ES-I3 (cell line): ENCODE data around the gene ELMOD3.

Experiments
- H3K36me3 ChIP-seq: 2 replicates; pipeline ENCODE4 v1.6.1; 2013; ENCODE audit warnings: mild to moderate bottlenecking, low read length, control low read depth, moderate library complexity; ENCODE audit not compliant: insufficient read depth
- H3K4me1 ChIP-seq: 2 replicates; pipeline ENCODE4 v1.6.1; 2013; ENCODE audit warnings: mild to moderate bottlenecking, control low read depth, low read length; ENCODE audit not compliant: insufficient read depth
- H3K9ac ChIP-seq: 2 replicates; pipeline ENCODE4 v1.6.1; 2013; ENCODE audit warnings: low read depth, mild to moderate bottlenecking, low read length, moderate library complexity
- H3K9me3 ChIP-seq: 2 replicates; pipeline ENCODE4 v1.6.1; 2013; ENCODE audit warnings: mild to moderate bottlenecking, low read length, moderate library complexity; ENCODE audit not compliant: control insufficient read depth, insufficient read depth

ELMOD3 gene

GRCh38 chr2:85425588-85425987 lies 71.0 kb downstream of the ELMOD3 start:
- no peak overlapping the region for H3K9ac ChIP-seq
- H3K9me3 ChIP-seq = no peaks in the 10 kb centered on the region
- H3K36me3 ChIP-seq = no peaks in the 10 kb centered on the region
- peaks cover 32% of the 10 kb centered on the region for H3K4me1 ChIP-seq

- peaks cover 33% of the 10 kb centered on the region for H3K4me1 ChIP-seq
- H3K36me3 ChIP-seq = no peaks in the 10 kb centered on the region
- no peaks in the 10 kb centered on the region for H3K9me3 ChIP-seq
- H3K9ac ChIP-seq = no peak overlapping the region
Observed at GRCh38 chr2:85427300-85427835, 72.8 kb downstream of the ELMOD3 start.

GRCh38 chr2:85428343-85428881 lies 73.8 kb downstream of the ELMOD3 start:
- H3K9ac ChIP-seq = no peak overlapping the region
- H3K4me1 ChIP-seq = peaks cover 33% of the 10 kb centered on the region

GRCh38 chr2:85429213-85429923 lies 74.8 kb downstream of the ELMOD3 start:
- peaks cover 39% of the 10 kb centered on the region for H3K4me1 ChIP-seq
- H3K36me3 ChIP-seq = no peaks in the 10 kb centered on the region
- H3K9me3 ChIP-seq = no peaks in the 10 kb centered on the region
- no peak overlapping the region for H3K9ac ChIP-seq

More at GRCh38 chr2:85428343-85428881, 73.8 kb downstream of the ELMOD3 start:
- no peaks in the 10 kb centered on the region for H3K9me3 ChIP-seq
- H3K36me3 ChIP-seq = no peaks in the 10 kb centered on the region

GRCh38 chr2:85429924-85430289 lies 75.3 kb downstream of the ELMOD3 start:
- peaks cover 39% of the 10 kb centered on the region for H3K4me1 ChIP-seq
- no peaks in the 10 kb centered on the region for H3K9me3 ChIP-seq
- H3K9ac ChIP-seq = no peak overlapping the region
- no peaks in the 10 kb centered on the region for H3K36me3 ChIP-seq

GRCh38 chr2:85430752-85431569 lies 76.4 kb downstream of the ELMOD3 start:
- no peaks in the 10 kb centered on the region for H3K9me3 ChIP-seq
- peak overlapping the region; percentile 51 for H3K9ac ChIP-seq
- H3K36me3 ChIP-seq = no peaks in the 10 kb centered on the region
- H3K4me1 ChIP-seq = peaks cover 40% of the 10 kb centered on the region

GRCh38 chr2:85431570-85432205 lies 77.1 kb downstream of the ELMOD3 start:
- Histone ChIP-seq H3K9me3 (no peaks in the 10 kb centered on the region), H3K36me3 (no peaks in the 10 kb centered on the region), H3K9ac (peak overlapping the region; percentile 51), H3K4me1 (peaks cover 46% of the 10 kb centered on the region)

- Histone ChIP-seq H3K9ac (no peak overlapping the region), H3K36me3 (no peaks in the 10 kb centered on the region), H3K9me3 (no peaks in the 10 kb centered on the region), H3K4me1 (peaks cover 50% of the 10 kb centered on the region)
Observed at GRCh38 chr2:85433511-85434089, 79.0 kb downstream of the ELMOD3 start.

- H3K4me1 ChIP-seq = peaks cover 42% of the 10 kb centered on the region
- H3K9ac ChIP-seq = no peak overlapping the region
- H3K9me3 ChIP-seq = no peaks in the 10 kb centered on the region
- H3K36me3 ChIP-seq = no peaks in the 10 kb centered on the region
Observed at GRCh38 chr2:85434696-85435095, 80.1 kb downstream of the ELMOD3 start.

GRCh38 chr2:85435220-85435958 lies 80.8 kb downstream of the ELMOD3 start:
- Histone ChIP-seq H3K36me3 (no peaks in the 10 kb centered on the region), H3K9ac (no peak overlapping the region), H3K9me3 (no peaks in the 10 kb centered on the region), H3K4me1 (peaks cover 36% of the 10 kb centered on the region)

GRCh38 chr2:85435981-85436835 lies 81.6 kb downstream of the ELMOD3 start:
- Histone ChIP-seq H3K9ac (no peak overlapping the region), H3K4me1 (peaks cover 34% of the 10 kb centered on the region), H3K36me3 (no peaks in the 10 kb centered on the region), H3K9me3 (no peaks in the 10 kb centered on the region)

- H3K4me1 ChIP-seq = peaks cover 27% of the 10 kb centered on the region
- peak overlapping the region; percentile 64 for H3K9ac ChIP-seq
- H3K9me3 ChIP-seq = no peaks in the 10 kb centered on the region
- H3K36me3 ChIP-seq = no peaks in the 10 kb centered on the region
Observed at GRCh38 chr2:85436836-85437487, 82.4 kb downstream of the ELMOD3 start.
